Fibroblast of villous mesenchyme (primary cell): ENCODE results near the gene XIRP1. TPM values are rescaled to one million over a fixed set of nuclear protein-coding genes. Genes with fewer than 3 reads are reported as not detected.

ENCODE experiments used
- DNase-seq: peaks from one replicate; pipeline ENCODE4 v3.0.0-alpha.2; 2010; ENCODE audit warnings: low read depth
- H3K4me3 ChIP-seq: 2 replicates; pipeline ENCODE4 v1.5.1; 2011; ENCODE audit warnings: low read depth, mild to moderate bottlenecking, low read length
- total RNA-seq: library from RNA; depleted of rRNA; stranded (reverse); fragments of >200 nt; gene quantifications from 2 replicates; pipeline ENCODE4 v1.2.3, GENCODE V29; 2012
- TF ChIP-seq, protein P1 (sequence below): IDR thresholded peaks from 2 replicates; pipeline ENCODE4 v1.5.1; 2012; ENCODE audit warnings: low read depth, mild to moderate bottlenecking, low read length; ENCODE audit not compliant: insufficient read depth

XIRP1 gene
- total RNA-seq, 1 donor: not detected

DNA sequence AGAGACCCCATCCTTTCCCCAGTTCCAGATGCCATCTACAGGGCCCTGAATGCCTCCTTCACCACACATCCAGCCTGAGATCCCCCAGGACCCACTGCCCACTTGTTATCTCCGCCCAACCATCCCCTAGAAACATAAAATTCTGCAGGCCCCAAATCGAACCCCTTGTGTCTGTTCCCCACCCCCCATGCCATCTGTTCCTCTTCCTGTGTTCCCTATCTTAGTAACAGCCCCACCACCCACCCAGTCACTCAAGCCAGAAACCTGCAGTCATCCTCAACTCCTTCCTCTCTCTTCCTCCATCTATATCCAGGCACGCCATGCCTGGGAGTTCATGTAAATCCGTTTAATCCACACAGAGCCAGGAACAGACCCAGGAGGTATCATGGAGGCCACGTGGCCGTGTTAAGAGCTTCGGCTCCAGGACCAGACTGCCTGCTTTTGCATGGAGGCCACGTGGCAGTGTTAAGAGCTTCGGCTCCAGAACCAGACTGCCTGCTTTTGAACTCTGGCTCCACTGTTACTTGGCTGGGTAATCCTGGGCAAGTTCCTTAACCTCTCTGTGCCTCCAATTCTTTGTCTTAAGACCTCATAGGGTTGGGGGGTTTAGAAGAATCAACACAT, 43.8 kb downstream of the XIRP1 start:
- peak overlapping the region; percentile 12 for H3K4me3 ChIP-seq
- TF ChIP-seq, protein P1, sequence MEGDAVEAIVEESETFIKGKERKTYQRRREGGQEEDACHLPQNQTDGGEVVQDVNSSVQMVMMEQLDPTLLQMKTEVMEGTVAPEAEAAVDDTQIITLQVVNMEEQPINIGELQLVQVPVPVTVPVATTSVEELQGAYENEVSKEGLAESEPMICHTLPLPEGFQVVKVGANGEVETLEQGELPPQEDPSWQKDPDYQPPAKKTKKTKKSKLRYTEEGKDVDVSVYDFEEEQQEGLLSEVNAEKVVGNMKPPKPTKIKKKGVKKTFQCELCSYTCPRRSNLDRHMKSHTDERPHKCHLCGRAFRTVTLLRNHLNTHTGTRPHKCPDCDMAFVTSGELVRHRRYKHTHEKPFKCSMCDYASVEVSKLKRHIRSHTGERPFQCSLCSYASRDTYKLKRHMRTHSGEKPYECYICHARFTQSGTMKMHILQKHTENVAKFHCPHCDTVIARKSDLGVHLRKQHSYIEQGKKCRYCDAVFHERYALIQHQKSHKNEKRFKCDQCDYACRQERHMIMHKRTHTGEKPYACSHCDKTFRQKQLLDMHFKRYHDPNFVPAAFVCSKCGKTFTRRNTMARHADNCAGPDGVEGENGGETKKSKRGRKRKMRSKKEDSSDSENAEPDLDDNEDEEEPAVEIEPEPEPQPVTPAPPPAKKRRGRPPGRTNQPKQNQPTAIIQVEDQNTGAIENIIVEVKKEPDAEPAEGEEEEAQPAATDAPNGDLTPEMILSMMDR: no peak
- peak; percentile 68 for DNase-seq

DNA sequence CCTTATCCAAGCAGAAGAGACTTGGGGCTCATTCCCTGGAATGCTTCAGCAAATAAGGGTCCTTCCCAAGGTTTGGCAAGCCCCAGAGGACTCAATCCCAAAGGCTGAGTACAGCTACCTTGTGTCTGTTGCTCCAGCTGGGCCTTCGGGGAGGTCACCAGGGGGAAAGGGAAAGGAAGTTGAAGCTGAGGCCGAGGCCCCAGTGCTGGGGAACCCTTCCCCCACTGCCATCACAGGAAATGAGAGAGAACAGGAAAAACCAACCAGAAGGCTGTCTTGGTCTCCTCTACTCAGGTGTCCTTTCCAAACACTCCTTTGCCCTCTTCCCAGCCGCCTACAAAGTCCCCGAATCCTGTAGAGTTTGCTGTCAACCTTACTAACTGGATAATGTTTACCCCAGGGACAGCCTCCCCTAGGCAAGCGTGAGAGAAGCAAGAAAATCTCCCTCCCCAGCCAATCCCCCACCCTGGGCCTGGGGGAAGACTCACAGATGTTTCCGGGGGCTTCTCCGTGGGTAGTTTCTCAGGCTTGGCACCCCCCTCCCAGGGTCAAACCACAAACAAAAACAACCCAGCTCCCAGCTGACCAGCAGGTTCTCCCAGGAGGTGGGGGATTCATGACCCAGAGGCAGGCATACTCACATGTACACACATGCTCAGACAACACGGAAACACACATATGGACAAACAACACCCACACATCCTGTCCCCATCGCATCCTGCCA, 44.5 kb downstream of the XIRP1 start:
- TF ChIP-seq, protein P1: no peak
- peak overlapping the region; percentile 39 for H3K4me3 ChIP-seq
- DNase-seq: peak; percentile 89

DNA sequence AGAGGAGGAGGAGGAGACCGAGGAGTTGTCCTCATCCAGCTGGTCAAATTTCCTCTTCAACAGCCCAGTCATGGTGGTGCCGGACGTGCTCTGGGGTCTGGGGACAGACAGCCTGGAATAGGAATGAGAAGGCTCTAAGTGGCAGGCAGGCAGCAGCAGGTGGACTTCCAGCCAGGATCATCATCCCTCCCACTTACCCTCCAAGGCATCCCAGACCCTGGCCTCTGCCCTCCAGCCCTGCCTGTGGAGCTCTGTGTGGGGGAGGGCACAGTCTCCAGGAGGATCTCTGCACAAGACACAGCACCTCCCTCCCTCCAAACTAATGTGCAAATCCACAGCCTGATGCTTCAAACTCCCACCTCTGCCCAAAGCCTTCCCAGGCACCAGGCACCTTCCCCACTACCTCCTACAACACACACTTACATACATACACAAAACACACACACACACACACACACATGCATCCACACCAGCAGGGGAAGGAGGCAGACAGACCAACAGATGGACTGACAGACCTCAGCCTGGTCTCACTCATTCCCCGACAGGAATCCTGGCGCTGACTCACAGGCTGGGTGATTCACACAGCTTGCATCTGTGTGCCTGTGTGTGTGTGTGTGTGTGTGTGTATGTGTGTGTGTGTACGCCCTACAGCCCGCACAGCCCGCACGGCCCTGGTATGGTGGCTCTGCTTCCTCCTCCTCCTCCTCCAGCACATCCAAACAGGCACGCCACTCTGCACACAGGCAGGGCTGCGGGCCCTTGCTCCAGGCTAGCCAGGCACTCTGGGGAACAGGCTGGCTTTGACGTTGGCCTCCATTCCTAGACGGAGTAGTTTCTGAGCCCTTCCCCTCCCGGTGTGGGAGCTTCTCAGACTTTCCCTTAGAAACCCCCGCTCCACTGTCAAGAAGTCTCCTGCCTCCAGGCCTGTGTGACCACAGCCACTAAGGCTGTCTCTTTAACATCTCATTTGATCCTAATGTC, 45.5 kb downstream of the XIRP1 start:
- TF ChIP-seq, protein P1: no peak
- peak; percentile 96 for DNase-seq
- H3K4me3 ChIP-seq: peak overlapping the region; percentile 39

DNA sequence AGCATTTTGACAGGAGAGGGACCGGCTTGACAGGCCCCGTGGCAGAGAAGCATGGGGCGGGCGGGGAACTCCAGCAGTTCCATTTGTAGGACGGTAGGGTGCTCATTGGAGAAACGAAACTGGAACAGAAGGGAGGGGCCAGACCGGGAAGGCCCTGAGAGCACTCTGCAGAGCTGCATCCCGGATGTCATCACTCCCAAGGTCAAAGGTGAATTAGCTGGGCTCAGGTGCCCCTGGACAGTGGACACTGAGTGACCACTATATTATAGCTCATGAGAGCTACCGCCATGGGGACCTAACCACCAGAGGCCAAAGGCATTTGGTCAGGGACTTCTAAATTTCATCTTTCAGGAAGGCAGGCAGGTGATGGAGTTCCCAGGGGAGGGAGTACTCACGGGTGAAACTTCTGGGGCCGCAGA, 46.3 kb downstream of the XIRP1 start:
- DNase-seq: peak; percentile 72
- H3K4me3 ChIP-seq: no peak overlapping the region
- TF ChIP-seq, protein P1: peak; percentile 33

DNA sequence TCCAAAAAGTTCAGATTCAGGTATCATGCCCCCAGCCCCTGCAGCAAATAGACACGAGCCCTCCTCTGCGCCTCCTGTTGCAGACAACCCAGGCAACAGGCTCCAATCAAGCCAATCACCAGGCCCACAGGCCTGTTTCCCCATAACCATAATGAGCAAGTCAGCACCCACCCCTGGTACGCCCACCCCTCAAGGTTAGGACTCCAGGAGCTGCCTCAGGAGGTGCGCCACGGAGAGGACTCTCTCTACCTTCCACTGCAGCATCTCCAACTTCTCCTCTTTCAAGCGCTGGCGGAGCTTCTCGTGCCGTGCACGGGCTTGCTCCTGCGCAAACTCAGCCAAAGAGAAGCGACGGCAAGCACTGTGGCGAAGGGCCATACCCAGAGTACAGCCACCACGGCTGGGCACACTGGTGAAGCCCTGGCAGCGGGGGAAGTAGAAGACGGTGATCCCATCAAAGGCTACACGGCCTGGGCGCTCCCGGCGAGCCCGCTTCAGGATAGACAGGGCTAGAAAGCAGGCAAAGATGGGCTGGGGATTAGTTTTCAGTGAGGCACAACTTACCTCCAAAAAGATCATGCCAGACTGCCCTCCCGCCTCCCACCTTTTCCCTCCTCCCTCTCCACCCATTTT, 47.5 kb downstream of the XIRP1 start:
- DNase-seq: no peak
- TF ChIP-seq, protein P1: no peak
- no peak overlapping the region for H3K4me3 ChIP-seq

DNA sequence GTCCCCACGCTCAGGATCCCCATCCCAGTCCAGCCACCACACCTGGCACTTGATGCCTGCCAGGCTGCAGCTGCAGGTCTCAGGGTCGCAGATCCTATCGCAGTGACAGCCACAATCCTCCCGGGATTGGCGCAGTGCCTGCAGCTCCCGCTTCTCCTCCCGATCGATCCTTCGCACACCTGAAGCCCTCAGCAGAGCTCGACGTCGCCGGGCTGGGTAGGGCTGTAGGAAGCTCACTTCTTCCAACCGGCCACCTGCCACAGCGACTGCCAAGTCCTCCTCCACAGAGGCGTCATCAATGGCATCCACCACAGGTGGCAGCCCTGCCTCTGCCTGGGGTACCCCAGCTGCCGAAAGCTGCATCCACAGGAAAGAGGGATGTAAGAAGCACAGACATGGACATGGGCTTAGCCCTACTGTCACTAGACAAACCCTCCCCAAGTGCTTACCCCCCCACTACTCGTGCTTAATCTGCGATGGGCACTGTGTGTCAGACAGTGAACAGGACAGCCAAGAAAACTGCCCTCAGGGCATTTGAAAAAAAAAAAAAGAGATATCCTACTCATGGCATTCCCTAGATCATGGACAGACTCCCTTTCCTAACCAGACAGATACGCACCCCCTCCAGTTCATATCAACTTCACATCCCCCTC, 48.2 kb downstream of the XIRP1 start:
- no peak for DNase-seq
- TF ChIP-seq, protein P1: no peak
- H3K4me3 ChIP-seq: no peak overlapping the region
